GM12865 (cell line): ENCODE measurements around the gene REXO4.

Experiments
- DNase-seq: peaks from one replicate; pipeline ENCODE4 v3.0.0; 2010; ENCODE audit warnings: low read depth
- H3K4me3 ChIP-seq: 2 replicates; pipeline ENCODE4 v1.5.1; 2011; ENCODE audit warnings: mild to moderate bottlenecking, low read depth, low read length, control low read depth
- TF ChIP-seq, protein P1 (sequence below): IDR thresholded peaks from 2 replicates; pipeline ENCODE4 v1.5.1; 2011; ENCODE audit warnings: low read length, control low read depth, low read depth, inconsistent platforms; ENCODE audit not compliant: insufficient read depth; ENCODE audit errors: missing control alignments

REXO4 gene

DNA sequence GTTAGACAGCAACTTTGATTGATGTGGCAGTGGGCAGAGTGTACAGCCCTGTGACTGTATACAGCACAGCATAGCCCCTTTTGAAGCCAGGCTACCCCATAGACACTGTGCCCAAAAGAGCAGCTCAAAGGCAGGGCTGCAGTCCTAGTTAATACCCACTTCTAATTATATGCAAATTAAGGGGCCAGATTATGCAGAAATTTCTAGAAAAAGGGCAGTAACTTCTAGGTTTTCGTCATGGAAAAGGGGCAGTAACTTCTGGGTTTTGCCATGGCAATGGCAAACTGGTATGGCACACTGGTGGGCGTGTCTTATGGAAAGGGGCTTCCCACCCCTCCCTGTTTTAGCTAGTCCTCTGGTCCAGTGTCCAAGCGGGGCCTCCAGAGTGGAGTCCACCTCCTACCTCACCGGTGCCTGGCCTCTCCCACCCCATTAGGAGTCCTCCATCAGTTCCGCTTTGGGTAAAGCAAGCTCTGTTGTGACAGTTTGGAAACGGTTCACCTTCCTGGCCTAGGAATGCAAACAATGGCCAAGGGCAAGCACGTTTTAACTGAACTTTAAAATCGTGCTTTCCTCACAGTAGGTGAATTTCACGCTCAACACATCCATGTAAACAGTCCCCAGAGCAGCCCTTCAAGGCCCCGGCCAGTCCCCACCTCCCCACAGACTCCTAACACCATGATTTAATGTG is 10.0 kb upstream of the REXO4 start:
- DNase-seq, result no peak
- H3K4me3 ChIP-seq, result no peak overlapping the region
- TF ChIP-seq, protein P1, sequence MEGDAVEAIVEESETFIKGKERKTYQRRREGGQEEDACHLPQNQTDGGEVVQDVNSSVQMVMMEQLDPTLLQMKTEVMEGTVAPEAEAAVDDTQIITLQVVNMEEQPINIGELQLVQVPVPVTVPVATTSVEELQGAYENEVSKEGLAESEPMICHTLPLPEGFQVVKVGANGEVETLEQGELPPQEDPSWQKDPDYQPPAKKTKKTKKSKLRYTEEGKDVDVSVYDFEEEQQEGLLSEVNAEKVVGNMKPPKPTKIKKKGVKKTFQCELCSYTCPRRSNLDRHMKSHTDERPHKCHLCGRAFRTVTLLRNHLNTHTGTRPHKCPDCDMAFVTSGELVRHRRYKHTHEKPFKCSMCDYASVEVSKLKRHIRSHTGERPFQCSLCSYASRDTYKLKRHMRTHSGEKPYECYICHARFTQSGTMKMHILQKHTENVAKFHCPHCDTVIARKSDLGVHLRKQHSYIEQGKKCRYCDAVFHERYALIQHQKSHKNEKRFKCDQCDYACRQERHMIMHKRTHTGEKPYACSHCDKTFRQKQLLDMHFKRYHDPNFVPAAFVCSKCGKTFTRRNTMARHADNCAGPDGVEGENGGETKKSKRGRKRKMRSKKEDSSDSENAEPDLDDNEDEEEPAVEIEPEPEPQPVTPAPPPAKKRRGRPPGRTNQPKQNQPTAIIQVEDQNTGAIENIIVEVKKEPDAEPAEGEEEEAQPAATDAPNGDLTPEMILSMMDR, result no peak

DNA sequence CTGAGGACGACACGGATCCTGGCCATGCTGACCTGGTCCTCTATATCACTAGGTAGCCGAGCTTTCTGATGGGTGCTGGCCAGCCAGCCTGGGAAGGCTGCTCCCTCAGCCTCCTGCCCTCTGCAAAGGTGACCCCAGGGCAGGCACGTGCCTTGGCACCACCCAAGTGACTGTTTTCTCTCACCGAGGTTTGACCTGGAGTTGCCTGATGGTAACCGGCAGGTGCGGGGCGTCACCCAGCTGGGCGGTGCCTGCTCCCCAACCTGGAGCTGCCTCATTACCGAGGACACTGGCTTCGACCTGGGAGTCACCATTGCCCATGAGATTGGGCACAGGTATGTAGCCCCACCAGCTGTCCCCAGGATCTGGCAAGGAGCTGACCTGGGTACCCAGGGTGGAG is 8.2 kb upstream of the REXO4 start:
- TF ChIP-seq, protein P1, result no peak
- no peak overlapping the region for H3K4me3 ChIP-seq
- DNase-seq, result no peak

GRCh38 chr9:133425049-133425632 is 7.3 kb upstream of the REXO4 start:
- TF ChIP-seq, protein P1, result no peak
- DNase-seq, result no peak
- H3K4me3 ChIP-seq, result no peak overlapping the region

DNA sequence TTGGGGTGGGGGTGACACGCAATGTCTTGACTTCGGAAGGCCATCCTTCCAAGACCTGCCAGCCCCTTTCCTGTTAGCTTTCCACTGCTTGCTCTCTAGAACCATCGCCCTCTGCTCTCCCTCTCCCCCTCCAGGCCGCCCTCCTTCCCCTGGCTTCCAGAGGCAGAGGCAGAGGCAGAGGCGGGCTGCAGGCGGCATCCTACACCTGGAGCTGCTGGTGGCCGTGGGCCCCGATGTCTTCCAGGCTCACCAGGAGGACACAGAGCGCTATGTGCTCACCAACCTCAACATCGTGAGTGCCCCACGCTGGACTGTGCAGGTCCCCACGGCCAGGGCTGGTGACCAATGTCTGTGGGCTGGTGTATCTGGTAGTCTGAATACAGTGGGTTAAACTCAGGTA is 6.4 kb upstream of the REXO4 start:
- no peak for DNase-seq
- TF ChIP-seq, protein P1, result no peak
- no peak overlapping the region for H3K4me3 ChIP-seq

- TF ChIP-seq, protein P1, result no peak
- no peak for DNase-seq
- H3K4me3 ChIP-seq, result no peak overlapping the region
Measured at GRCh38 chr9:133423216-133423615, 5.4 kb upstream of the REXO4 start.

DNA sequence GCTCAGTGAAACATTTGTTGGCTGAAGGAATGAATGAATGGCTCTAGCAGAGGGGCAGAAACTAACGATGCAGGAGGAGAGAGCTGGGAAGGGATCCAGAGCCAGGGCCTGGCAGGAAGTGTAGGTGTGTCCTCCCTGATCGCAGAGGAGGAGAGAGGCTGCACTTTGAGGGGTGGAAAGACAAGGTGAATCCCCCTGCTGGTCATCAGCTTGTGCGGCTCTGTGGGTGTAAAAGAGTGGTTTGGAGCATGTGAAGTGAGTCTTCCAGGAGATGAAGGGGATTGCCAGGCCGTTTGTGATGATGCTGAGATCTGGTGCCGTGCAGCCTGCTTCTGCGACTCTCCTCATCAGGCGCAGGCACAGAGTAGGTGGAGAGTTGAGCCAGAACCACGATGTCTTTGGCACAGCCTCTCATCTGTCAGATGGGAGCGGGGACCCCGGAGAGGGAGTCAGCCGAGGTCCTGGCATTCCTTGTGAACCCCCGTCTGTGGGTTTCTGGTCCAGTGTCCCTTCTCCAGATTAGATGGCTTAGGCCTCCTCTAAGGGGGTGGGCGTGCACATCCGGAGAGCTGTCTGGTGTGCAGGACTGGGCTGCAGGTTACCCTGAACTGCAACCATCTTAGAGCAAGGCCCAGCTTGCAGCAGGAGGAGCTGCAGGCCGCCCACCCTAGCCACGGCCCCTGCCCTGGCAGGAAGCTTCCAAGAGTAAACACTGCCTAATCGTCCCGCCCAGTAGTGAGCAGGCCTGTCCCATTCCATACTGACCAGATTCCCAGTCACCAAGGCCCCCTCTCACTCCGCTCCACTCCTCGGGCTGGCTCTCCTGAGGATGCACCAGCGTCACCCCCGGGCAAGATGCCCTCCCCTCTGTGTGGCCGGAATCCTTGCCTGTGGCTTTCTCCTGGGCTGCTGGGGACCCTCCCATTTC is 4.1 kb upstream of the REXO4 start, which contains the start of gene ADAMTS13:
Gene ADAMTS13 (plus strand): TSS at position 753 of the 928 bp plus-strand sequence. CDS start 77 bp downstream, at position 830.
- DNase-seq, result peak; percentile 86
- no peak within 1 kb of the TSS for H3K4me3 ChIP-seq
- TF ChIP-seq, protein P1, result peak; percentile 19
